ENCODE results near the gene BEND6.

BEND6 gene, protein sequence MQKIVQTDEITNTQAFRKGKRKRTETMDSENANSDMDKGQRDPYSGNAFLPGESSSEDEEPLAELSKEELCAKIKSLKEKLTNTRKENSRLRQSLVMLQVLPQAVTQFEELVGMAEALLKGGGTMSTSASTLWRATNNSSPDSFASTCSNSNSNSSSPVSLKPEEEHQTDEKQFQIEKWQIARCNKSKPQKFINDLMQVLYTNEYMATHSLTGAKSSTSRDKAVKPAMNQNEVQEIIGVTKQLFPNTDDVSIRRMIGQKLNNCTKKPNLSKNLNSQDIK

DNA sequence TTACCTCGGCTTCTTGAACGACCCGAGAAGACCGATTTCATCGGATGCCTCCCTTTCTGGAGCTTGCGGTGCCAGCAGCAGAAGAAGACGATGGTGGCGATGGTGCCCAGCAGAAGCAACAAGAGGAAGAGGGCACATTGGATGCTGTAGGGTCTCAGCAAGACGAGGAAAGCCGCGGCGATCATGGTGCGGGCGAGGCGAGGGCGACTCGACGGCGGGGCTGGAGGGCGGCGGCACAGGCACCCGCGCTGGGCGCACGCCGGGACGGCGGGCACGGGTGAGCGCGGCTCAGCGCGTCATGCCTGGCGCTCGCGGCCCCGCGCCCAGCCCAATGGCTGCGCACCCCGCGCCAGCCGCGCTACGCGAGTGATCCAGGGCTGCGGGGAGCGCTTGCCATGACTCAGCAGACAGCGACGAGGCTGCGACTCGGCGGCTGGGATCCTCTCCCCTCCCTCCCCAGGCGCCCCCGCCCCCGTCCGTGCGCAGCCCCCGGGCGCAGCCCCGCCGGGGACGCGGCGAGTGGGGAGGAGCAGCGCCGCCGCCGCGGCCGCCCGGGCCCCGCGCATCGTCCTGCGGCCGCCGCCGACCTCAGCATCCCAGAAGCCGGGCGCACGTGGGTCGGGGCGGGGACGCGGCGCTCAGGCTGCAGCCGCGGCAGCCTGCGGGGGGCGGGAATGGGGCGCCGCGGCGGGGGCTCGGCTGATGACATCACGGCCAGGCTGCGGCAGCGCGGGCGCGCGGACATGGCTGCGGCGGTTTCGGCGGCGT is at the start of gene BEND6:
TSS of gene BEND6 (plus strand) at position 705 of the 768 bp plus-strand sequence. CDS start 26,704 bp downstream, outside the sequence.
- peaks cover 20% of the 10 kb centered on the region for H3K27me3 ChIP-seq (ENCODE audit: control insufficient read depth, insufficient read depth, low read length)
- H3K4me3 ChIP-seq (ENCODE audit: low read depth, low read length): peak within 1 kb of the TSS; percentile 99
- peak within 1 kb of the TSS; percentile 53 for H3K27ac ChIP-seq (ENCODE audit: low read depth, low read length)
- no peaks in the 10 kb centered on the region for H3K9me3 ChIP-seq (ENCODE audit: control insufficient read depth, insufficient read depth, low read length)
- peaks cover 18% of the 10 kb centered on the region for H3K36me3 ChIP-seq (ENCODE audit: control insufficient read depth, insufficient read depth, low read length)
- H3K9ac ChIP-seq (ENCODE audit: low read depth, low read length): peak within 1 kb of the TSS; percentile 87
- peaks cover 13% of the 10 kb centered on the region for H3K4me1 ChIP-seq (ENCODE audit: control insufficient read depth, insufficient read depth, low read length)

DNA sequence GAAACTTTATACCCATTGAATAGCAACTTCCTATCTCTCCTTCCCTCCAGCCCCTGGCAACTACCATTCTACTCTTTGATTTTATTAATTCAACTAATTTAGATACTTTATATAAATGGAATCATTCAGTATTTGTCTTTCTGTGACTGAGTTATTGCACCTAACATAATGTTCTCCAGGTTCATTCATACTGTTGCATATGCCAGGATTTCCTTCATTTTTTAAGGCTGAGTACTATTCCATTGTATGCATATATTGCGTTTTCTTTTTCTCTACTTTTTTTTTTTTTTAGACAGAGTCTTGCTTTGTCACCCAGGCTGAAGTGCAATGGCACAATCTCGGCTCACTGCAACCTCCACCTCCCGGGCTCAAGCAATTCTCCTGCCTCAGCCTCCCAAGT is 49.5 kb upstream of the BEND6 start:
- H3K36me3 ChIP-seq (ENCODE audit: control insufficient read depth, insufficient read depth, low read length): no peaks in the 10 kb centered on the region
- H3K27ac ChIP-seq (ENCODE audit: low read depth, low read length): no peak overlapping the region
- no peaks in the 10 kb centered on the region for H3K9me3 ChIP-seq (ENCODE audit: control insufficient read depth, insufficient read depth, low read length)
- H3K4me1 ChIP-seq (ENCODE audit: control insufficient read depth, insufficient read depth, low read length): peaks cover 3% of the 10 kb centered on the region; the same call in 1 of the 2 replicates
- no peak overlapping the region for H3K4me3 ChIP-seq (ENCODE audit: low read depth, low read length)
- no peak overlapping the region for H3K9ac ChIP-seq (ENCODE audit: low read depth, low read length)
- H3K27me3 ChIP-seq (ENCODE audit: control insufficient read depth, insufficient read depth, low read length): no peaks in the 10 kb centered on the region

DNA sequence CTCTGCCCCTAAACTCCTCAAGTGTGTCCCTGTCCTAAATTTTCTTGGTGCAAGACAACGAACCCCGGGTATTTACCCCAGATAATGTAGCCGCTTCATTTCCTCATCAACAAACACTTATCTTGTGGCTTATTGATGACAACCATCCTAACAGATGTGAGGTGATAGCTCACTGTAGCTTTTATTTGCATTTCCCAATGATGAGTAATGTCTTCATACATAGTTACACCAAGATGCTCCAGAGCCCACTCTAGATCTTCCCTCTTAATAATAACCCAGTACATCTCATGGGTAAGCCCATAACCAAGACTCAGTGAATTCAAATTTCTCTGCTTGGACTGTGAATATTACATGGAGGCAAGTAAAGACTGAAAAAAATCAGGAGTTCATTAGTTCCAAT is 48.2 kb upstream of the BEND6 start:
- Histone ChIP-seq H3K9ac (ENCODE audit: low read depth, low read length) (no peak overlapping the region), H3K36me3 (ENCODE audit: control insufficient read depth, insufficient read depth, low read length) (no peaks in the 10 kb centered on the region), H3K4me3 (ENCODE audit: low read depth, low read length) (no peak overlapping the region), H3K4me1 (ENCODE audit: control insufficient read depth, insufficient read depth, low read length) (peaks cover 15% of the 10 kb centered on the region), H3K27ac (ENCODE audit: low read depth, low read length) (no peak overlapping the region), H3K27me3 (ENCODE audit: control insufficient read depth, insufficient read depth, low read length) (no peaks in the 10 kb centered on the region), H3K9me3 (ENCODE audit: control insufficient read depth, insufficient read depth, low read length) (no peaks in the 10 kb centered on the region)

GRCh38 chr6:56909115-56909907 is 45.6 kb upstream of the BEND6 start:
- H3K27ac ChIP-seq (ENCODE audit: low read depth, low read length): no peak overlapping the region
- H3K4me3 ChIP-seq (ENCODE audit: low read depth, low read length): no peak overlapping the region
- no peaks in the 10 kb centered on the region for H3K27me3 ChIP-seq (ENCODE audit: control insufficient read depth, insufficient read depth, low read length)
- H3K9me3 ChIP-seq (ENCODE audit: control insufficient read depth, insufficient read depth, low read length): no peaks in the 10 kb centered on the region
- H3K9ac ChIP-seq (ENCODE audit: low read depth, low read length): no peak overlapping the region
- H3K4me1 ChIP-seq (ENCODE audit: control insufficient read depth, insufficient read depth, low read length): peaks cover 31% of the 10 kb centered on the region
- no peaks in the 10 kb centered on the region for H3K36me3 ChIP-seq (ENCODE audit: control insufficient read depth, insufficient read depth, low read length)

DNA sequence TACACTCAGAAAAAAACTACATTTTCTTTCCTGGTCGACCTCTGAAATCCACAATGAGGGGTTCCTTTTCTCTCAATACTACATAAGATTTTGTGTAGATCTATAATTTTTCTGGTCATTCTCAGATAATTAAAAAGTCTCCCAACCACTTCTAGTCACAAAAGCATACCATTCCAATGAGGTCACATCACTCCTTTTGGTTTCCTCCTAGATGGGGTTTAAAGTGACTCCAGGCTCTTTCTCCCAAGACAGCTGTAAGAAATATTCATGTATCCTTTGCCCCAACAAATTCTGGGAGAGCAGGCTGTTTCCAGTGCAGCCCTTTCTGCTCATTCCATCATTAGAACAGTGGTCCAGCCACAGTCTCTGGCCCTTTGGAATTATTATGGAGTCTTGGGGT is 43.1 kb upstream of the BEND6 start:
- peak overlapping the region; percentile 54 for H3K27ac ChIP-seq (ENCODE audit: low read depth, low read length)
- peak overlapping the region; percentile 36; the same call in 1 of the 2 replicates for H3K9ac ChIP-seq (ENCODE audit: low read depth, low read length)
- H3K4me1 ChIP-seq (ENCODE audit: control insufficient read depth, insufficient read depth, low read length): peaks cover 31% of the 10 kb centered on the region
- no peaks in the 10 kb centered on the region for H3K27me3 ChIP-seq (ENCODE audit: control insufficient read depth, insufficient read depth, low read length)
- H3K9me3 ChIP-seq (ENCODE audit: control insufficient read depth, insufficient read depth, low read length): no peaks in the 10 kb centered on the region
- no peaks in the 10 kb centered on the region for H3K36me3 ChIP-seq (ENCODE audit: control insufficient read depth, insufficient read depth, low read length)
- no peak overlapping the region for H3K4me3 ChIP-seq (ENCODE audit: low read depth, low read length)

GRCh38 chr6:56913285-56914074 is 41.4 kb upstream of the BEND6 start:
- no peaks in the 10 kb centered on the region for H3K27me3 ChIP-seq (ENCODE audit: control insufficient read depth, insufficient read depth, low read length)
- no peaks in the 10 kb centered on the region for H3K36me3 ChIP-seq (ENCODE audit: control insufficient read depth, insufficient read depth, low read length)
- H3K9me3 ChIP-seq (ENCODE audit: control insufficient read depth, insufficient read depth, low read length): no peaks in the 10 kb centered on the region
- H3K9ac ChIP-seq (ENCODE audit: low read depth, low read length): no peak overlapping the region
- no peak overlapping the region for H3K4me3 ChIP-seq (ENCODE audit: low read depth, low read length)
- H3K4me1 ChIP-seq (ENCODE audit: control insufficient read depth, insufficient read depth, low read length): peaks cover 35% of the 10 kb centered on the region
- H3K27ac ChIP-seq (ENCODE audit: low read depth, low read length): no peak overlapping the region

DNA sequence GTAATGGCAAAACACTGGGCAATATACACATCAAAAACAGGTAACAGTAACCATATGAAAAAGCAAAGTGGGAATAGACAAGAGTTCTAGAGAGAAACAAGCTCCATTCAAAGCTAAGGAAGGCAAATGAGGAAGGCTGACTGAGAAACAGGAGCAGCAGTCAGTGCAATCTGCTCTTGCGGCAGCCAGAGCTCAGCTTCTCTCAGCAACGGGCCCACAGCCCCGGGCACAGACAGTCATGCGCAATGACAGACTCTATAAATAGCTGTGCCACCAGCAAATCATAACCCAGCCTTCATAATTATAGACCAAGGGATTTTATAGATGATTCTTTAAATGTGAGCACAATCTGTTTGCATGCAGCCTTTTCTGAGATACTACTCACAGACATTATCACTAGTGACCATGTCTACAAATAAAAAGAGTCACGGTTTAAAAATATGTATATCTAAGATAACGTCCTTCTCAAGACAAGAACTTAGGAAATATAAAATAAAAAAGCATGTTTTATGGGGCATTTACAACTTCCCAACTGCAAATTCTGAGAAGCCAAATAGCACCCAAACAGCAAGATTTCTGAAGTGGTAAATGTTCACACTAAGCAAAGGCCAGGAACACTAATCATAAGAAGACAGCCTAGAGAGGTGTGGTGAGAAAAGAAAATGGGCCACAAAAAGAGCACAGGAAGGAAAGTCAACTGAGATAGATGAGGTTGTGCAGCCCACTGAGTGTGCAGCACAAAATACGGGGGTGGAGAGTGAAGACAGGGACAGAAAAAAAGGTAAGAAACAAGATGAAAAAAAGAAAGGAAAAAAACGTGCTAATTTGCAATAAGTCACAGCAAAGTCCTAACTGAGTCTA is 39.9 kb upstream of the BEND6 start:
- no peaks in the 10 kb centered on the region for H3K27me3 ChIP-seq (ENCODE audit: control insufficient read depth, insufficient read depth, low read length)
- H3K36me3 ChIP-seq (ENCODE audit: control insufficient read depth, insufficient read depth, low read length): no peaks in the 10 kb centered on the region
- H3K9ac ChIP-seq (ENCODE audit: low read depth, low read length): no peak overlapping the region
- no peaks in the 10 kb centered on the region for H3K9me3 ChIP-seq (ENCODE audit: control insufficient read depth, insufficient read depth, low read length)
- no peak overlapping the region for H3K27ac ChIP-seq (ENCODE audit: low read depth, low read length)
- peaks cover 31% of the 10 kb centered on the region for H3K4me1 ChIP-seq (ENCODE audit: control insufficient read depth, insufficient read depth, low read length)
- no peak overlapping the region for H3K4me3 ChIP-seq (ENCODE audit: low read depth, low read length)

GRCh38 chr6:56915832-56916231 is 39.1 kb upstream of the BEND6 start:
- H3K27ac ChIP-seq (ENCODE audit: low read depth, low read length): no peak overlapping the region
- H3K27me3 ChIP-seq (ENCODE audit: control insufficient read depth, insufficient read depth, low read length): no peaks in the 10 kb centered on the region
- H3K9me3 ChIP-seq (ENCODE audit: control insufficient read depth, insufficient read depth, low read length): no peaks in the 10 kb centered on the region
- no peak overlapping the region for H3K9ac ChIP-seq (ENCODE audit: low read depth, low read length)
- peaks cover 29% of the 10 kb centered on the region for H3K4me1 ChIP-seq (ENCODE audit: control insufficient read depth, insufficient read depth, low read length)
- H3K36me3 ChIP-seq (ENCODE audit: control insufficient read depth, insufficient read depth, low read length): no peaks in the 10 kb centered on the region
- no peak overlapping the region for H3K4me3 ChIP-seq (ENCODE audit: low read depth, low read length)

DNA sequence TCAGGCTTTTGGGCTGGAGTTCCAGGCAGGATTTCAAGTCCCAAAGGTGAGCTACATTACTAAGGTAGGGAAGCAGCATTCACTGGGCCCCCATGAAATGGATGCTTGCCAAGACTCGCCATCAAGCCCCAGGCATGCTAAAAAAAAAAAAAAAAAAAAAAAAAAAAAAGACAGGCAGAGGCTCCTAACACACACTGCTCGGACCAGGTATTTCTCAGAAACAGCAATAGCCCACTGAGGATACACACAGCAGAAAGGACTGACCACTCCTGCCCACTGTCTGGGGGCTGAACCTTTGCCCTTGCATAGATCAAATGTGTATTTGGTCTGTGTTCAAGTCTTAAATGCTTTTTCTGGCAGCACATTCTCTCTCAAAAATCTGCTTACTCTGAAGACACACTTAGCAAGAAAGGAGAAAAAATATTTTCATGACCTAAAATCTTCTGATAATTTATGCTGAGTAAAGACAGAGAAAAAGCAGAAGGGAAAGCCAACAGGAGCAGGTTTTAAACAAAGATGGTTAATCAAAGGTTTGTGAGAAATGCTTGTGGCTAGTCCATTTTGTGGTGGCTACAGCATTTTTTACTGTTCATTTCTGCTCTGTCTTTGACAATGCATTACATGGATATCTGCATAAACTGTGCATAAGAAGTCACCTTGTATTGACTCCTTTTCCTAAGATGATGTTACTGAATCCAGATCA is 37.9 kb upstream of the BEND6 start:
- Histone ChIP-seq H3K27ac (ENCODE audit: low read depth, low read length) (no peak overlapping the region), H3K9me3 (ENCODE audit: control insufficient read depth, insufficient read depth, low read length) (no peaks in the 10 kb centered on the region), H3K36me3 (ENCODE audit: control insufficient read depth, insufficient read depth, low read length) (no peaks in the 10 kb centered on the region), H3K4me3 (ENCODE audit: low read depth, low read length) (no peak overlapping the region), H3K4me1 (ENCODE audit: control insufficient read depth, insufficient read depth, low read length) (peaks cover 17% of the 10 kb centered on the region), H3K27me3 (ENCODE audit: control insufficient read depth, insufficient read depth, low read length) (no peaks in the 10 kb centered on the region), H3K9ac (ENCODE audit: low read depth, low read length) (no peak overlapping the region)

Data from HUES48 (cell line).